ENCODE results near the gene SPAG8. TPM values are rescaled to one million over a fixed set of nuclear protein-coding genes. Genes with fewer than 3 reads are reported as not detected.

The SPAG8 gene
- total and polyA plus RNA-seq, 10 of the 15 experiments (the other 5 are each of a cell fraction or from before 2014, with no cell fraction given), result 0.40 to 1.1 (median 0.72) TPM

DNA sequence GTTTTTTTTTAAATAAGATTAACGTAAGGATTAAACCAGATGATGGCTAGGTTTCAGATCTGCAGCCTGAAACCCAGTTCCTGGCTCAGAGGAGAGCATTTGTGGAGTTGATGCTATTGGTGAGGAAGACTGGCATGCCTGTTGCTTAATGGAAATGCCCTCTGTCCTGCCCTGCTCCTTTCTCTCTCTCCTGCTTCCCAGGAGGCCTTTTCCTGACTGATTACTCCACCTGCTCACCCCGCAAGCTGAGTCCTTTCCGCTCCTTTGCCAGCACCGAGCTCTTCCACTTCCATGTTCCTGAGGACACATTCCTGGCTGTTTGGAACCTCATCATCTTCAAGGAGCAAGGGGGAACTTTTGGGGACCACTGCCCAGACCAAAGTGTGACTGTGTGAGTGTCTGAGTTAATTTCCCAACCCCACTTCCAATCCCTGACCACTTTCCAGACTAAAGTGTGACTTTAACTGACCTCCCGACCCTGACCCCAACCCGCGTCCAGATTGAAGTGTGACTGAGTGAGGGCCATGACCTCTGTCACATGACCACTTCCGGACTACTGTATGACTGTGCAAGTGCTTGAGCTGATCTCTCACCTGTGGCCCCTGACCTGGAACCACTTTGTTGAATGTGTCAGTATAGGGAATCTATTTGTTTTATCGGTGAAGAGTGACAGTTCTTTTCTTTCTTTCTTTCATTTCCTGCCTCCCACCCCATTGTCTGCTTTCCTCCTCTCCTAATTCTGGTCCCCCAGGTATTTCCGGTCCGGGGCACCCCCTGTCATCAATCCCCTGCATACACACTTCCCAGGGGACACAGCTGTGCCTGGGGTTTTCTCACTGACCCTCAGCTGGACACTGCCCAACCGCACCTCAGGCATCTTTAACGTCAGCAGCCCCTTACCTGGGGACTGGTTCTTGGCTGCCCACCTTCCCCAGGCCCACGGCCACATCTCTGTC is 22.5 kb upstream of the SPAG8 start (continued):
- TF ChIP-seq, protein P1, sequence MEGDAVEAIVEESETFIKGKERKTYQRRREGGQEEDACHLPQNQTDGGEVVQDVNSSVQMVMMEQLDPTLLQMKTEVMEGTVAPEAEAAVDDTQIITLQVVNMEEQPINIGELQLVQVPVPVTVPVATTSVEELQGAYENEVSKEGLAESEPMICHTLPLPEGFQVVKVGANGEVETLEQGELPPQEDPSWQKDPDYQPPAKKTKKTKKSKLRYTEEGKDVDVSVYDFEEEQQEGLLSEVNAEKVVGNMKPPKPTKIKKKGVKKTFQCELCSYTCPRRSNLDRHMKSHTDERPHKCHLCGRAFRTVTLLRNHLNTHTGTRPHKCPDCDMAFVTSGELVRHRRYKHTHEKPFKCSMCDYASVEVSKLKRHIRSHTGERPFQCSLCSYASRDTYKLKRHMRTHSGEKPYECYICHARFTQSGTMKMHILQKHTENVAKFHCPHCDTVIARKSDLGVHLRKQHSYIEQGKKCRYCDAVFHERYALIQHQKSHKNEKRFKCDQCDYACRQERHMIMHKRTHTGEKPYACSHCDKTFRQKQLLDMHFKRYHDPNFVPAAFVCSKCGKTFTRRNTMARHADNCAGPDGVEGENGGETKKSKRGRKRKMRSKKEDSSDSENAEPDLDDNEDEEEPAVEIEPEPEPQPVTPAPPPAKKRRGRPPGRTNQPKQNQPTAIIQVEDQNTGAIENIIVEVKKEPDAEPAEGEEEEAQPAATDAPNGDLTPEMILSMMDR (IDR thresholded peaks at IDR 0.05 in 2 of 3, conservative IDR thresholded peaks at IDR 0.05 in 1 of 3; ENCODE audit: control insufficient read depth in 2 of 3, extremely low read depth in 1 of 3, insufficient read depth in 1 of 3, low read depth in 3 of 3, low read length in 3 of 3), result no peak
- TF ChIP-seq ZSCAN29 (IDR thresholded peaks at IDR 0.05), result no peak
- no peak for TF ChIP-seq CEBPZ (IDR thresholded peaks at IDR 0.05; ENCODE audit: low read depth, low read length)
- TF ChIP-seq ZBTB4 (CRISPR knock-in tag; IDR thresholded peaks at IDR 0.05), result no peak
- TF ChIP-seq RB1 (IDR thresholded peaks at IDR 0.05; ENCODE audit: borderline replicate concordance), result no peak
- peak; percentile 15 for TF ChIP-seq IKZF1 (conservative IDR thresholded peaks at IDR 0.05)
- no peak for TF ChIP-seq ZBTB11 (CRISPR knock-in tag; IDR thresholded peaks at IDR 0.05)
- TF ChIP-seq YBX1 (IDR thresholded peaks at IDR 0.05), result no peak
- no peak for TF ChIP-seq PRDM15 (CRISPR knock-in tag; IDR thresholded peaks at IDR 0.05)
- TF ChIP-seq SMAD1 (IDR thresholded peaks at IDR 0.05; ENCODE audit: low read depth, partially characterized antibody), result no peak
- no peak for TF ChIP-seq TCF7 (IDR thresholded peaks at IDR 0.05; ENCODE audit: borderline replicate concordance)

All from GM12878 (cell line).